Thymus (tissue), 11 donors: ENCODE data around the gene TMEM134. TPM values are rescaled to one million over a fixed set of nuclear protein-coding genes. Genes with fewer than 3 reads are reported as not detected.

ENCODE experiments used
- DNase-seq, 9 donors: peaks; one replicate each; pipeline ENCODE4 v3.0.0-alpha.2; 2013; ENCODE audit warnings: low spot score in 9 of 9, low read depth in 6 of 9, missing footprints in 1 of 9
- H3K27ac ChIP-seq, 2 donors: one replicate each; pipeline ENCODE4 v1.5.1; 2013; ENCODE audit warnings: control low read depth in 1 of 2, low read depth in 1 of 2, low read length in 1 of 2, mild to moderate bottlenecking in 1 of 2, moderate library complexity in 1 of 2
- H3K27me3 ChIP-seq, 2 donors: one replicate each; pipeline ENCODE4 v1.5.1; 2013; ENCODE audit warnings: low read length in 1 of 2; ENCODE audit not compliant: control insufficient read depth in 2 of 2, insufficient read depth in 1 of 2
- H3K36me3 ChIP-seq, 2 donors: one replicate each; pipeline ENCODE4 v1.5.1; 2013; ENCODE audit warnings: low read length in 1 of 2, mild to moderate bottlenecking in 1 of 2, moderate library complexity in 1 of 2; ENCODE audit not compliant: control insufficient read depth in 2 of 2, insufficient read depth in 2 of 2
- H3K4me1 ChIP-seq, 2 donors: one replicate each; pipeline ENCODE4 v1.5.1; 2013; ENCODE audit warnings: low read length in 2 of 2; ENCODE audit not compliant: control insufficient read depth in 2 of 2, insufficient read depth in 2 of 2
- H3K4me3 ChIP-seq, 2 donors: one replicate each; pipeline ENCODE4 v1.5.1; 2013; ENCODE audit warnings: low read length in 2 of 2, control low read depth in 1 of 2, mild to moderate bottlenecking in 1 of 2
- H3K9me3 ChIP-seq, 2 donors: one replicate each; pipeline ENCODE4 v1.5.1; 2013; ENCODE audit warnings: low read length in 1 of 2, mild to moderate bottlenecking in 1 of 2; ENCODE audit not compliant: control insufficient read depth in 2 of 2, insufficient read depth in 1 of 2
- WGBS: extraction: QIAGEN DNeasy Blood & Tissue Kit; methylation state at CpG from one replicate; pipeline ENCODE4 v1.1.7; 2013; 5-methylcytosine and 5-hydroxymethylcytosine counted together
- polyA plus RNA-seq: library from polyadenylated mRNA; stranded (reverse); fragments of 200-250 nt; gene quantifications from one replicate; pipeline ENCODE4 v1.2.3, GENCODE V29; 2013
- total RNA-seq: library from RNA; stranded (reverse); fragments of 120-200 nt; gene quantifications from one replicate; pipeline ENCODE4 v1.2.4, GENCODE V29; 2013
- donor health status: healthy.

Gene TMEM134
- total and polyA plus RNA-seq, 2 donors: 17.3 to 96.3 TPM

- no peak for DNase-seq
- peaks cover 0 to 15% of the 10 kb centered on the region in 2 donors for H3K4me1 ChIP-seq
- H3K9me3 ChIP-seq: no peaks in the 10 kb centered on the region
Measured at GRCh38 chr11:67455054-67455453, 14.0 kb downstream of the TMEM134 start, which contains the start of gene CABP4. Gene CABP4, plus strand, starts transcription at chr11:67455354. Its CDS starts 70 bp downstream, at chr11:67455424.

GRCh38 chr11:67453816-67454732, 15.0 kb downstream of the TMEM134 start:
- Histone ChIP-seq H3K36me3 (no peaks in the 10 kb centered on the region), H3K9me3 (no peaks in the 10 kb centered on the region), H3K4me3 (no peak overlapping the region), H3K4me1 (peaks cover 0 to 25% of the 10 kb centered on the region in 2 donors), H3K27me3 (no peaks in the 10 kb centered on the region), H3K27ac (no peak overlapping the region)
- 96% methylated on average over 21 of the region's 21 CpGs for WGBS
- no peak for DNase-seq

More at GRCh38 chr11:67455054-67455453, 14.0 kb downstream of the TMEM134 start, which contains the start of gene CABP4:
- H3K27me3 ChIP-seq: no peaks in the 10 kb centered on the region
- H3K36me3 ChIP-seq: no peaks in the 10 kb centered on the region
- 96% methylated on average over 3 of the region's 3 CpGs for WGBS
- no peak within 1 kb of the TSS for H3K27ac ChIP-seq
- no peak within 1 kb of the TSS for H3K4me3 ChIP-seq

- Histone ChIP-seq H3K27ac (no peak within 1 kb of the TSS), H3K4me1 (peaks cover 0 to 27% of the 10 kb centered on the region in 2 donors), H3K4me3 (no peak within 1 kb of the TSS), H3K36me3 (no peaks in the 10 kb centered on the region), H3K9me3 (peaks cover 0 to 4% of the 10 kb centered on the region in 2 donors), H3K27me3 (no peaks in the 10 kb centered on the region)
- DNase-seq: no peak
- WGBS: 96% methylated on average over 33 of the region's 33 CpGs
Measured at GRCh38 chr11:67452141-67452952, 16.7 kb downstream of the TMEM134 start, which contains the start of gene GPR152. Gene GPR152, minus strand, starts transcription at chr11:67452729. Its CDS starts 5 bp downstream, at chr11:67452724.

GRCh38 chr11:67451658-67451976, 17.4 kb downstream of the TMEM134 start:
- no peak for DNase-seq
- Histone ChIP-seq H3K4me3 (no peak overlapping the region), H3K27ac (no peak overlapping the region), H3K9me3 (peaks cover 0 to 4% of the 10 kb centered on the region in 2 donors), H3K4me1 (peaks cover 0 to 27% of the 10 kb centered on the region in 2 donors), H3K36me3 (no peaks in the 10 kb centered on the region), H3K27me3 (no peaks in the 10 kb centered on the region)
- WGBS: 97% methylated on average over 14 of the region's 14 CpGs

GRCh38 chr11:67450796-67451657, 18.0 kb downstream of the TMEM134 start:
- H3K9me3 ChIP-seq: peaks cover 0 to 4% of the 10 kb centered on the region in 2 donors
- H3K4me3 ChIP-seq: no peak overlapping the region
- no peak for DNase-seq
- peaks cover 2 to 30% of the 10 kb centered on the region in 2 donors for H3K4me1 ChIP-seq
- H3K27me3 ChIP-seq: no peaks in the 10 kb centered on the region
- H3K27ac ChIP-seq: no peak overlapping the region
- H3K36me3 ChIP-seq: no peaks in the 10 kb centered on the region
- WGBS: 88% methylated on average over 25 of the region's 25 CpGs

- H3K27me3 ChIP-seq: no peaks in the 10 kb centered on the region
Measured at GRCh38 chr11:67449116-67449844, 19.8 kb downstream of the TMEM134 start.

GRCh38 chr11:67448220-67448609, 20.8 kb downstream of the TMEM134 start:
- no peak overlapping the region for H3K27ac ChIP-seq
- 99% methylated on average over 7 of the region's 7 CpGs for WGBS

More at GRCh38 chr11:67449116-67449844, 19.8 kb downstream of the TMEM134 start:
- no peak for DNase-seq
- Histone ChIP-seq H3K36me3 (no peaks in the 10 kb centered on the region), H3K9me3 (peaks cover 0 to 4% of the 10 kb centered on the region in 2 donors), H3K4me1 (peaks cover 20 to 48% of the 10 kb centered on the region in 2 donors), H3K4me3 (no peak overlapping the region), H3K27ac (peak overlapping the region in 1 of 2 donors; percentile 1)
- WGBS: 64% methylated on average over 9 of the region's 9 CpGs

GRCh38 chr11:67445515-67445914, 23.5 kb downstream of the TMEM134 start:
- no peak for DNase-seq
- Histone ChIP-seq H3K27ac (no peak overlapping the region), H3K4me3 (no peak overlapping the region), H3K27me3 (no peaks in the 10 kb centered on the region), H3K36me3 (peaks cover 4 to 8% of the 10 kb centered on the region in 2 donors), H3K9me3 (peaks cover 0 to 8% of the 10 kb centered on the region in 2 donors), H3K4me1 (peaks cover 36 to 65% of the 10 kb centered on the region in 2 donors)
- 88% methylated on average over 5 of the region's 5 CpGs for WGBS

More at GRCh38 chr11:67448220-67448609, 20.8 kb downstream of the TMEM134 start:
- Histone ChIP-seq H3K27me3 (no peaks in the 10 kb centered on the region), H3K4me3 (no peak overlapping the region), H3K4me1 (peaks cover 20 to 52% of the 10 kb centered on the region in 2 donors), H3K9me3 (peaks cover 0 to 4% of the 10 kb centered on the region in 2 donors), H3K36me3 (no peaks in the 10 kb centered on the region)
- DNase-seq: no peak
